ENCODE data around the gene SRPRA.

Gene SRPRA

DNA sequence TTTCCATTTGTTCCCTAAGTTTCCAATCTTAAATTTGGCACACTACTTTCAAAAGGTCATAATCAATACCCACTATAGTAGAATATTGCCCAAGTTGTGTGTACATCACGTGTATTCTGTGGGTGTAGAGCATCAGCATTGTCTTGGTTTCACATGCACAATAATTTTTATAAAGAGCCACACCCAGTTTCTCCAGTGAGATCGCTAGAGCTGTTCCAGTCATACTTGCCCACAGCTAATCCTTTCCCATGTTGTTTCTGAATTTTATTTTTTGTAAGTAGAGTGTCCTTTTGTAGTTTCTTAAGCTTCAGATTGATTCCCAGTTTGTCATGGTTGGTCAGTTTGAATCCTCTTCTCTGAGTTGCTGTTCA lies 43.4 kb downstream of the SRPRA start:
- DNase-seq = no peak

- DNase-seq = no peak
Measured at GRCh38 chr11:126224647-126225294, 43.9 kb downstream of the SRPRA start.

GRCh38 chr11:126219547-126219946 lies 49.1 kb downstream of the SRPRA start:
- no peak for DNase-seq

DNA sequence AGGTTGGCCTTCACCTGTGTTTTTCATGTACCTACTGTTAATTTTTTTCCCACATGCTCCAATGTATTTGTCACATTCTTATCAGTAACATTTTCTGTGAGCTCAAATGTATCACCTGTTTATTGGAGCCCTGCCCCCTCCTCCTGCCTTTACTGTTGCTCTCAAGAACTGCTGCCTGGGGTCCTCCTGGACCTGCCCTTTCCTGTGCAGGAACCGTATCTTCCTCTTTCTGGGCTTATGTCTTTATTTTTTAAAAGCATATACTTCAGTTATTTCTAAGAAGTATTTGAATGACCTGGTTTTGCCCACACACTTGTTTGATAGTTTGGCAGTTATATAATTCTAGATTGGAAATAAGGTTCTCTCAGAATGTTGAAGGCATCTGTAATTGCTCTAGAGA lies 51.2 kb downstream of the SRPRA start:
- no peak for DNase-seq

- no peak for DNase-seq
Measured at GRCh38 chr11:126216526-126217305, 52.0 kb downstream of the SRPRA start.

DNA sequence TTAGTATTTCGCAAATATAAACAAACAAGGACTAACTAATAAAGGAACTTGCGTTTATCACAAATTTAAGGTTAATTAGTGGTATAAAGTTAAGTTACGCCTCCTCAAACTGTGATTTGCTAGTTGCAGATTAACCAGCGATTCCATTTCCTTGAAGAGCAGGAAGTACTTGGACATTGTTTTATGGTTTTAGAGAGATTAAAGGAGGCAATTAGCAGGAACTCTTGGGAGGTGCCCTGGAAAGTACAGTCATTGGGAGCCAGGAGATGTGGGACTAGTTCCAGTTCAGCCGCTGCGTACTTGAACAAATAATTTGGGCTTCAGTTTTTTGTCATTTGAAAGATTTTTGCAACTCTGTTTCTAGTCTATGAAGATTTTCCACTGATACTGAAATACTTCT lies 53.9 kb downstream of the SRPRA start:
- no peak for DNase-seq

DNA sequence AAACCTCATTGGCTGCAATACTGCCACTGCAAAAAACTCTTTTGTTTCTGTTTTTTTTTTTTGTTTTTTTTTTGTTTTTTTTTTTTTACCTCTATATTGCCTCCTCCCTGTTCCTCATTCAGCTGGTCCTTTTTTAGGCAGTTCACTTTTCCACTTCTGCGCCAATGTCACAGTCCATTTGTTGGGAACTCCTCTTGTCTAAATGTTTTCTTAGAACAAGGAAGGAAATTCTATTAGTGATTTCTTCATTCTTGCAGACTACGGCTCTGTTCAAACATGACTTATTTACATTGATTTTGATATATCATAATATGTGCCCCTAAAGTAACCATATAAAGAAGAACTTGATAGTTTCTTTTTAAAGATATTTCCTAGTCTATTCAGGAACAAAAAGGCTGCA lies 54.3 kb downstream of the SRPRA start:
- no peak for DNase-seq

Measured in CD4-positive, alpha-beta T cell treated with Interleukin-21 for 1 hour (primary cell).